DMS153 treated with DMSO at 0.1 percent for 48 hours (cell line): ENCODE data around the gene ARAP3.

ENCODE experiments used
- DNase-seq: peaks from one replicate; lab custom pipeline; 2025; ENCODE audit not compliant: unreplicated experiment; lab: John Stamatoyannopoulos, UW

ARAP3 gene

DNA sequence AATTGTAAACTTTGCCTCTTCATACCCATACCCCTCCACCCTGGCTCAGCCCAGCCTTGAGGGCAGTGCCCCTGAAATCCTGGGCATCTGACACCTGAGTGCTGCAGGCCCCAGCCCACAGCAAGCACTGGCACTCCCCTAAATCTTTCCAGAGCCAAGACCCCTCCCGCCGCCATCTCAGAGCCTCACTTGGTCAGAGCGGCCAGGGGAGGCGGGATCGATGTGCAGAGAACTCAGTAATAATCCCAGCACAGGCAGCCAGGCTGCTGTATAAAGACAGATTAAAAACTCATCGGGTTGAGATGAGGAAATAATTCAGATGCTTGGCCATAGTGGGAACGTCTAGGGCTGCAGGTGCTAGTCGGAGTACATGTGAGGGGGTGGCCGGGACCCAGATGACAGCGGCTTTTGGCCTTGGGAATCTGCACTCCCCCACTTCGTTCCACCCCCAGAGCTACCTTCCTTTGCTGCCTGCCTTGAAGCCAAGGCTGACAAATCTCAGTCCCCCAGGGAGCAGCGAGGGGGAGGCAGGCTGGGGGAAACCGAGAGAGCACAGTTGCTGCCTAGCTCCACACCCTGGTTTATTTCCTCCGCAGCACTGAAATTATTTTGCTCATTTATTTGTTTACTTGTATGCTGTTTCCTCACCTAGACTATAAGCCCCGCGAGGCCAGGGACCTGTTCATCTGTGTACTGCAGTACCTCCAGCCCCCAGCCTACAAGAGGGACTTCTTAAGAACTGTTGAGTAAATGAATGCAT lies 19.5 kb upstream of the ARAP3 start:
- DNase-seq, result no peak

DNA sequence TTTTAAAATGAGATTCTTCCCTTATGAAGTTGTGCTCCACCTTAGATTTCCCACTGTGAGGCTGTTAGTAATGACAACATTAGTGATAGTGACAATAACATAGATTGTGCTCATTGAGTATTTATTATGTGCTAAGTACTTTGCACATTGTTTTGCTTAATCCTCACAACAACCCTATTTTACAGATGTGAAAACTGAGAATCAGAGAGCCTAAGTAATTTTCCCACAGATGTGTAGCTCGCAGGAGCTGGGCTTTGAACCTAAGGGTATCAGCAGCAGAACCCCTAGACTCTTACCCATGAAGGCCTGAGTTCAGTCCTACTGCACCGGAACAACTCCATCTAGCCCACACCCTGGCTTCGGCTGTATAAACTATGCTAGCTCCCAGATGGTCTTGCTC lies 15.6 kb upstream of the ARAP3 start:
- DNase-seq, result no peak

DNA sequence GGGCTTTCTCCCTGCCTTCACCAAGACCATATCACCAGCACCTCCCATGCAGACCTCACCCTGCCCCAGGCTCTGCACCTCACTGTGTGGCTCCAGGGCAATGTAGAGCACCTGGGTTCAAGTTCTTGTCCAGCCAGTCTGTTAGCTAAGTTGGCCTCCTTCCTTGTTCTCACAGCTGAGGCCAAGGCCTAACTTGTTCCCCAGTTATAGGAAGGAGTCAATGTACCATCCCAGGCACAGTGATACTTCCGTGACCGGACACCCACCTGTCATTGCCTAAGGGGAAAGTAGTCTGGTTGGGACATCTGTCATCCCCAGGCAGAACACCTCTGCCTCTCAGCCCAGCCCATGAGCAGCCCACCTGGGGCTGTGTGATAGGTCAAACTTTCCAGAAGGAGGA lies 14.4 kb upstream of the ARAP3 start:
- DNase-seq, result no peak

DNA sequence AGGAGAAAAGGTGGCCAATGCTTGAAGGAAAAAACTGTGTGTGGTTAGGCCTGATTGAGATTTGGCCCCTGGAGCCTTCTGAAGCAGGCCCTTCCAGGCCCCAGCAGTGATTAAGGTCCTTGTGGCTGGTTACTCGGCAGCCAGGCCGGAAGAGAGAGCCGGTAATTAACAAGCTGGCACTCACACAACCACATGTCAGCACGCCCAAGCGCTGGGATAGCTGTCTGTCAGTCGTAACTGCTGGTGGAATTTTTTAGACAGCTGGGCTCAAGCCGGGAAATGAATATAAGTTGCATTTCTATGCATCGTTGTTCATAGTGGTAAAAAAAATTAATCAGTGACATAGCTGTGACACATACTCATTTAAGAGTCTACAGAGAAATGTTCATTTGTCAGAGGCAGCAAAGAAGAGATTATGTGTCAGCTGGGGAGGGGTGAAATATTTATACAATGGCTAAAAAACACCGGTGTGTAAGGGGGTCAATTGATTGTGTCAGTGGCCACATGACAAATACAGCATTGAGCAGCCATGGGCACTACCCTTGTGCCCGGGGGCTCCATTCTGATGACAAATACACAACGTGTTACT lies 13.7 kb upstream of the ARAP3 start:
- DNase-seq, result peak; percentile 27

DNA sequence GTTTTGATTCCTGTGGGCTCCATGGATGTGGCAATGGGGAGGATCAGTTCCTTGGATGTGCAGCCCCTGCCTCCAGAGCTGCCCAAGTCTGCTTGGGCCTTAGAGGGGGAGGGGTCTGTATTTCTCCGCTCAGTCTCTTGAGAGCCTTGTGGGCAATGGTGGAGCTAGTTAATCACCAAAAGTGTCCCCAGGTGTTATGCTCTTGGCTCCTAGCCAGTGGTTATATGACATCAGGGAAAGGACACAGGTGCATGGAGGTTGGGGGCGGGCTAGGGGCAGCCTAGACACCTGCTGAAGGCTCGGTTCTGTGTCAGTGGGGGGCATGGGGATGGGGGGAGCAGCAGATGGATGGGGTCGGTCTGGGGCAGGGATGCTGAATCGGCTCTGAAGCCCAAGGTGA lies 12.4 kb upstream of the ARAP3 start:
- no peak for DNase-seq

DNA sequence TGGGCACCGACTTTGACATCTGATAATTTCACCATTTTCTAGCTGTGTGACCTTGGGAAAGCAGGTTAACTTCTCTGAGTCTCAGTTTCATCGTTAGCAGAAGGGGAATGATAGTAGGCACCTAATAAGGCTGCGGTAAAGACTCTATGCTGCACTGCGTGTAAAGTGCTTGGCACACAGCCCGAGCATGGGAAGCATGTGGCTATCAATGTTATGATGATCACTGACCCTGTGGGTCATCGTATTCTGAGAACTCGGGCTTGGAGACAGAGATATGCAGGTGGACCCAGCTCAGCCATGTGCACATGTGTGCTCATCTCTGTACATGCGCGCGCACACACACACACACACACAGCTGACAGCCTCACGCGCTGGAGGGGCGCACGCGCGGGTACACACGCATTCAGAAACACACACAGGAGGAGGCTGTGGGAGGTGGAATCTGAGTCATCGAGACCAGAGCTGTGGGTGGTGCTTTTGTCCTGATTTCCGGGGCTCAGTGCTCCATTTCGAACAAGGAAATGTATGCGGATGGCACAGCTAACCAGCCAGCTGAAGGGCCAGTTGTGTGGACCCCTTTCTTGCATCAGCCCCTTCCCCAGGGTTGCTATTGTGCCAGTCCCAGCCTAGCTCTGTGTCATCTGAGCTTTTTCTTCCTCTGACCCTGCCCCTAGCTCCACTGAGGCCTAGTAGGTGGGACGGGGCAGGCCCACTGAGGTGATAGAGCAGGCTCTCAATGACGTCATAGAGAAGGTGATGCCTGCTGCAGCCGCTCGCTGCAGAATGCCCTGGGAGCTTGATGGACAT lies 11.1 kb upstream of the ARAP3 start:
- no peak for DNase-seq

DNA sequence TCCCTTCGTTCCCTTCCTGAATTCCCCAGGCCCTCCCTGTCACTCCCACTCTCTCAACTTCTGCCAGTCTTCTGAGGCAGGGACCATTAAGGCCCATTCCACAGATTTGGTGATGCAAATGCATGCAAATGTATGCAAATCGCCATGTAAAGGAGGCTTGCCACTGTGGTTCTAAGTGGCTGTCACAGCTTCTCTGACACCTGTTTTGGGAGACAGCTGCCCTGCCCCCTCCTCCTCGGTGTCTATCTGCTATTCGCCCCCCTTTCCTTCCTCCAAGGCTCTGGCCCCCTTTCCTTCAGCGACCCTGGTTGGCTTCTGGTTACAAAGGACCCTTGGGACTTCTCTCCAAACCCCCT lies 10.5 kb upstream of the ARAP3 start:
- no peak for DNase-seq

DNA sequence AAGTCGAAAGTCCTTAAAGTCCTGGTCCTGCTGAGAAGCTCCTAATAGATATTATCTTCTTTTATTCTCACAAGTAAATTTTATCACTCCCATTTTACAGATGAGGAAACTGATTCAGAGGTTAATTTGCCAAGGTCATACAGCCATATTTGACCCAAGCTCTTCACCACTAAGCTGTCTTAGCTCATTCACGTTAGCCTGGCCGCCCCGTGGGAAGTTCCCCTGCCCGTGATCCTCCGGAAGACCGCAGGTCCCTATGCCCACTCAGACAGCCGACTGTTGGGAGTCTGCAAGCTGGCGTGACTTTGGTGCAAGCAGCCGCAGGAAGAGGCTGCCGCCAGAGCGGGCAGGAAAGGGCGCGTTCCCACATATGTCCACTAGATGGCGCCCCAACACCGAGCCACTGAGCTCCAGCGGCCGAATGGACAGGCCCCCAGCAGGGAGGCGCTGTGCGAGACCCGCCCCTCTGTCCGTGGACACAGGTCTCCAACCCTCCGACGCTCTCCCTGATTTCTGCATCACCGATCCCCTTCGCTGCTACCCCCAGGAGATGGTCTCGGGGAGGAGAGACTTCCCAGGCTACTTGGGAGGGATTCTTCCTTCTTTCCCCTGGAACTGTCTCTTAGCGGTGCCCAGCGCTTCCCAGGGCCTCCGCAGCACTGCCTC lies 10.0 kb upstream of the ARAP3 start:
- DNase-seq, result peak; percentile 8

DNA sequence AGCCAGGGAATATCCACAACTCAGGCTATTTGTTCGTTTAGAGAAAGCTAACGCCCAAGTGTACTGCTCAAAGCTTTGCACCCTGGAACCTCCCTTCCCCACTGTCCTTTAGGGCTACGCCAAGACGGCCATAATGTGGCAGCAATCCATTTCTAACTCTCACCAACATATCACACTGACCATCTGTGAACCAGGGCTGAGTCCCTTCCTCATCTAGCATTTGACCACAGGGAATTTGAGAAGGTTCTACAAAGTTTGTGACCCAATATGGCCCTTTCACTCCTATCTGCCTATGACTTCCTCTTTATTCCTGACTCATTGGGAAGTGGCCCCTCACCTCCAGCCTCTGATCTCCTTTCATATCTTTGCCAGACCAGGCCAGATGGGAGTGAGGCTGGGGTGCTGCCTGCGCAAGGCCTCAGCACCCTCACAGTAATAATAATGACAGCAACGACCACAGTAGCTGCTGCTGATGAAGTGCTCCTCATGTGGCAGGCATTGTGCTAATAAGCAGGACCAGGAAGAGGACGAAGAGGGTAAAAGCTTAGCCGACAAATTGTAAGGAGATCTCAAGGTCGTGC lies 9.3 kb upstream of the ARAP3 start:
- DNase-seq, result no peak

DNA sequence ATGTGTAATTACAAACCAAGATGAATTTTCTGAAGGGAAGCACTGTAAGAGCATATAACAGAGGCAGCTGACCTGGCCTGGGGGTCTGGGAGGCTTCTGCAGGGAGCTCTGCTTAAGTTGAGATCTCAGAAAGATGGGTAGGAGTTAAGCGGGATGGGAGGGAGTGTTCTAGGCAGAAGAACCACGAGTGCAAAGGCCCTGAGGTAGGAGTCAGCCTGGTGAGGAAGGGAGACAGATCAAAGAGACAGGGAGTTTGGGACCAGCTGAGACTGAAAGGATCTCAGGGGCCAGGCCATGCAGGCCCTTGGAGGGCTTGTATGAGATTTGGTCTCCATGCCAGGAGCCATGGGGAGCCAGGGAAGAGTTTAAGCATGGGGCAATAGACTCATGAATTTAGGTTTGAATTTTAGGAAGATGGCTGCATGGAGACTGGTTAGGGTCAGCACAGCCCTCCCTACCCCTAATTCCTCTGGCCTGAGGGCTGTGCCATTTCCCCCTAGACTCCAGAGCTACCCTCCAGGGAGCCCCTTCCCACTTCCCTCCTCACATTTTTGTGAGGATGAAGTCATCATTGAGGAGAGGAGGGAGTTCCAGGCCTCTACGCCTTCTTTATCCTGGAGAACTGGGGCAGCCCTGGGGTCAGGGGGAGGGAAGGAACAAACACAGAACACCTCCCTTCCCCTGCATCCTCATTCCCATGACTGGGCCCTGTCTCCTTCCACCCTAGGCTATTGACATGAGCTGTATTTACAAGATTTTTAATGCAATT lies 4.8 kb upstream of the ARAP3 start:
- DNase-seq, result no peak

DNA sequence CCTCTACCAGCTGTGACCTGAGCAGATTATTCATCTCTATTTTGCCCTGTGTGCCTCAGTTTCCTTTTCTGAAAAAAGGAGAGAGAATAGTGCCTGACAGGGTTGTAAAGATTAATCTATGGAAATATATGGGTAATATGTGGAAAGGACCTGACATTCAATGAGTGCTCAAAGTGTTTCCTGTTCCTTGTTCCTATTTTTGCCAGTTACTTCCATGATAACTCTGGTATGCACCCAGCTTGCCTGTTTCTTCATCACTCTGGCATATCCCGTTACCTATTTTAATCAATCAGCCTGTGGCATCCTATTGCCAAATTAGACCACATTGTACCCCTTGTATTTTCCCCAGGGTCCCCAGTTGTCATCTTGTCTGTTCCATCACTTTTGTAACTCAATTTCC lies 3.6 kb upstream of the ARAP3 start:
- no peak for DNase-seq

DNA sequence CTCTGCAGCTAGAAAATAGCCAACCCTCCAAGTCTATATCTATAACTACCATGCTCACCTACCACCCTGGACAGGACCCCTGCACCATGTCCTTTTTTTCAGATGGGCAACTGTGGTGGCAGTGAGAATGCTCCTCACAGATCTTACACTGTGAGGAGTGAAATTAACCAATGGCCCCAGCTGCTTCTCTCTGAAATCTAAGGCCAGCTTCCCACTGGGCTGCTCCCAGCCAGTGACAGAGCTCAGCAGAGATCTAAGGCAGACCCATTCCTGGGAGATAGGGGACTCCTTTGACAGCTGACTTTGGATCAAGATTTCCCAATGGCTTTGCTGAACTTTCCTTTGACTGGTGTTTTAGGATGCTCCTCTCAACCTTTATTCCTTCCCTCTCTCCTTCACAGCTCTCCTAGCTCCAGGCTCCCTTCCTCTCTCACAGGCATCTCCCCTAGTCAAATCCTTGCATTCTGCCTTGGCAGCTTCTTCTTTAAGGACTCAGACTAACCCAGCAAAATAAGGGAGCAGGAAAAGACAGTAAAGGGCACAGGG lies 1.6 kb upstream of the ARAP3 start:
- DNase-seq, result no peak

DNA sequence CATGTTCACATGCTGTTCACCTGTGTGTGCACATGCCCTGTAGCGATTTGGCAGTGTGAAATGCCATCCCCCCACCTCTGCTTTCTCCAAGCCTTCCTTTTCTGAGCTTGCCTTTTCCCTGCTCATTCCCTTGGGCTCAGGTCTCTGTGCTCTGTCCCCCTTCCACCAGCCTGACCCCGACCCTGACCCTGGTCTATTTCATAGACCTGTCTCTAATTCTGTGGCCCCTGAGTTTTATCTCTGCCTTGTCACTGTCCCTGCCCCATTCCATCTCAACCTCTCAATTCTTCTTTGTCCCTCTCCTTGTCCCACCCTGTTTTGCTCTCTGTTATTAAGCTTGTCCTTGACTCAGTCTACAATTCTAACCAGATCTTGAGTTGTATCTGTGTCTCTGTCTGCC lies 735 bp downstream of the ARAP3 start:
- DNase-seq, result no peak

DNA sequence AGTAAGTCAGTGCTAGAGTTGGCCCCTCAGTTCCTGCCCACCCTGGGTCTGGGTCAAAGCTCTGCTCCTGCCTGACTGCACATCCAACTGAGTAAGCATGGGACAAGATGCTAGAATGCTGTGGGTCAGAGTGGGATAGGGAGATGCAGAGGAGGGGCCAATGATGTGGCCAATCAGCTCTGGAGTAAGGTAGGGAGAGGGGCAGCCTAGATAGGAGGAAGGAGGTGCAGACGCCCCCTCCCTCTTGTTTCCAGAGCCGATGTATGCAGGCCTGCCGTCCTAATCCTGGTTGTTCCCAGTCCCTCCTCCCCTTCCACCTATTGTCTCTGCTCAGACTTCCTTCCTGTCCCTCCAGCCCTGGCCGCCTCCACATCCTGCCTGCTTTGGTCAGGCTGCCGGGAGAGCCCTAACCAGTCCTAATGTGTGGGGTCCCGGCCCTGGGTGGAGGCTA lies 1.3 kb downstream of the ARAP3 start:
- DNase-seq, result peak; percentile 10

DNA sequence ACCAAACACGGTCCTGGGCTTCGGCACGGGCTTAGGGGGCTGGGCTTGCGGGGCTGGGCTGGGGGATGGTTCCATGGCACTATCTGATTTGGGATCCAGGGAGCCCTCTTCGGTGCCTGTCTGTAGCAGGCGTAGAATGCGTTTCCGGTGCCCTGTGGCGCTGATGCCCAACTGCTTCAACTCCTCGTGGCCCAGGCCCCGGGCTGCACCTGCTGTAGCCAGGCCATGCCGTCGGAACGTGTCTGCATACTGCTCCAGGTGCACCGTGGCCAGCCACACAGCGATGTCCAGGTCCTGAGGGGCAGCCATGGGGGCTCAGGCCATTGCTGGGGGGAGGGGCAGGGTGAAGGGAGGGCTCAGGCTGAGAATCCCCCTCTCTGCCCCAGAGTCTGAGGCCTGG lies 1.9 kb downstream of the ARAP3 start:
- DNase-seq, result no peak

DNA sequence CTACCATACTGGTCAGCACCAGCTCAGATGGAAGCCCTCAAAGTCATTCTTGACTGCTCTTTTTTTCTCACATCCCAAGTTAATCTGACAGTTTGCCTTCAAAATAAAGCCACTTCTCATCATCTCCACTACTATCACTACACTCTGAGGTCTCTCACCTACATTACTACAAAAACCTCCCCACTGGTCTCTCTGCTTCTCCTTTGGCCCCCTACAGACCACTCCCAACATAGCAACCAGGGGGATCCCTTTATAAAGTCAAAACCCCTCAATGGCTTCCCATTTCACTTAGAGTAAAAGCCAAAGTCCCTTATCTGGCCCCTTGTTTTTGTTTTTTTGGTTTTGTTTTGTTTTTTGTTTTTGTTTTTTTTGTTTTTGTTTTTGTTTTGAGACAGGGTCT lies 4.6 kb downstream of the ARAP3 start:
- DNase-seq, result no peak

DNA sequence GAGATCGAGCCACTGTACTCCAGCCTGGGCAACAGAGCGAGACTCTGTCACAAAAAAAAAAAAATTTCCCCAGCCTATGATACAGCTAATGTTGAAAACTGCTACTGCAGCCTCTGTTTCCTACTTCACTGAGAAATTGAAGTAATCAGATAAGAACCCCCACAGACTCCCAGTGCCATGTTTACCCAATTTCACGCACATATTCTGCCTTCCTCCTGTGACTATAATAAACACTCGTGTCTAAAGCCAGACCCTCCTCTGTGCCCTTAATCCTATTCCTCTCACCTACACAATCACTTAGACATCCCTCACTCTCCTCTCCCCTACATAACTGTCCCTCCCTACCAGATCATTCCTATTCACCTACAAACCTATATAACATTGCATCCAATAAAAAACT lies 6.4 kb downstream of the ARAP3 start:
- no peak for DNase-seq

DNA sequence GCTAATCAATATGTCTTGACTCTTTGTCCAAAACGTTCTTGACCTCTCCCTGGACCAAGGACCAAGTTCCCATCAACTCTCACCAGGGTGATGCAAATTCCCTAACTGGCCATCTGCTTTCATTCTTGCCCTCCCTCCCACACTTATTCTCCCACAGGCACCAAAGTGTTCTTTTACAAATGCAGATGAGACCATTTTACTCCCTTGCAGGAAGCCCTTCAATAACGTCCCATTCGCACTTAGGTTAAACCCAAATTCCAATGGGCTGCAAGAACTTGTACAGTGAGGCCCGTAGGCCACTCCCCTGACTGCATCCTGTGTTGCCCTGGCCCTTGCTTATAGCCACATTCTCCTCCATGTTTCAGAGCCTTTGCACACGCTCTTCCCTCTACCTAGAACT lies 7.3 kb downstream of the ARAP3 start:
- DNase-seq, result no peak

DNA sequence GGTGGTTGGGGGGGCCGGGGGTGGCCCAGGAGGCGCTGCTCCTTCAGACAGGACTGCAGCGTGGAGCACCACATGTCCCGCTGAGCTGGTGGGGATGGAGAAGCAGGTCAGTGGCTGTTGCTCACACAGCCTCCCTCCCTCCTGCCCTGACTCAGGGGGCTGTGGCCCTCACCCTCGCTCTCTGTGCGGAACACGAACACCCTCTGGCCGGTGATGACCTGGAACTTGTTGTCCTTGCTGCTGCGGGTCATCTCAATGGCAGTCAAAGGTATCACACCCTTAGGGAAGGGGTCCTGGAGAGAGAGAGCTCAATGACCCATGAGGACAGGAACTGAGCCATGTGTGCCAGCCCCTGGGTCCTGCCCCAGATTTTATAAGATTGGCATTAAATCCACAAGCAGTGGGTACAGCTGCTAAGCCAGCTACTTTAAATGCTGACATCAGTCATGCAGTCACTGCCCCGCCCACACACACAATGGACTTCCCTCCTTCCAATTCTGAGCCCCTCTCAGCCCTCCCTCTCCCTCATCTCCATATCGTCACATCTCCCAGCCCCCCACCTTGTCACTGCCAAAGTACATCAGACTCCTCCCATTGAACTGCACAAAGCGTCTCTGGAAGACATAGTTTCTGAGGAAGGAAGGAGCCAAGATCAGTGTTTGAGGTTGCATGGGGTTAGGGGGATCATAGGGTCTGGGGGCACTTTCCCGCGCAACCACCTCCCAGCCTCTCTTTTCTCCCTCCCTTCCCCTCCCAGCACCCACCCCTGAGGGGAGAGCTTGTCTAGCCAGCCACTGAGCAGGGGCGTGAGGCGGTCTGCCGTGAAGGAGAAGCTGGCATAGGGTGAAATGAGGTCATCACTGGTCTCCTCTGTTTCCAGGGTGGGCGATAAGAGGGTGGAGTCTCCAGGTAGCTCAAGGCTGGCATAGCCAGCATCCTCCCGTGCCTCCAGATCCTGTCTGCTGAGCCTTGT lies 8.9 kb downstream of the ARAP3 start:
- no peak for DNase-seq
